GM19455 (cell line): ENCODE measurements around the gene DYNC1LI2.
"Not testable (repeated sequence)": the region's sequence is repeated elsewhere in the genome, so short reads cannot be mapped to it uniquely, and the experiment has no call there.

Experiments
- ATAC-seq: cut with Tn5 transposase; IDR thresholded peaks from one replicate; pipeline ENCODE4 v1.9.1; 2021; ENCODE audit not compliant: unreplicated experiment

Gene DYNC1LI2

DNA sequence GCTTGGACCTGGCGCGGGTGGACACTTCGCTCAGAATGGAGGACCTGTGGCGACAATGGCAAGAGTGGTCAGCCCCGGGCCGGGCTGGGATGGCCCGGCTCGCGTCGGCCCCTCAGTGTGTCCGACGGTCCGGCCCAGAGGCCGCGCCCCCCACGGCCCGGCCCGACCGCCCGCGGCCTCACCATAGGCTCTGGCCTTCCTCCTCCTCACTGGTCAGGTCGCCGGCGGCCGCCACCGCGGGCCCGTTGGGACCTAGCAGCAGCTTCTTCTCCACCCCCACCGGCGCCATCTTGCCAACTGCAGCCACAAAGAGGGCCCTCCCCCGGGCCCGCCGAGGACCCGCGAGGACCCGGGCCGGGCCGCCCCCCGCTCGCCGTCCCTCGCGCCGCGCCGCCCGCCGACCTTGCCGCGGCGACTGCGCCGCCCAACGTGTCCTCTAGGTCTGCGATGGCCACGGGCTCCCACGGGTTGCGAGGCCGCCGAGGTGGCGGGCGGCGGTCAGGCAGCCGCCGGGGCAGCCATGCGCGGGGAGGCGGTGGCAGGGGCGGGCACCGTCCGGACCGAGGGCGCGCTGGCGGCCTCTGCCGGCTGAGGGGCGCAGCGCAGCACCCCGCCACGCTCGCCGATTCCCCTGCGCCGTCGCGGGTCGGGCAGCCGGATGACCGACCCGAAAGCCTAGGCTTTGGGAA lies at the start of gene DYNC1LI2:
Gene DYNC1LI2, minus strand, starts transcription at position 307 of the 689 bp plus-strand sequence. Its CDS starts 18 bp downstream, at position 289.
- ATAC-seq = peak; percentile 92

DNA sequence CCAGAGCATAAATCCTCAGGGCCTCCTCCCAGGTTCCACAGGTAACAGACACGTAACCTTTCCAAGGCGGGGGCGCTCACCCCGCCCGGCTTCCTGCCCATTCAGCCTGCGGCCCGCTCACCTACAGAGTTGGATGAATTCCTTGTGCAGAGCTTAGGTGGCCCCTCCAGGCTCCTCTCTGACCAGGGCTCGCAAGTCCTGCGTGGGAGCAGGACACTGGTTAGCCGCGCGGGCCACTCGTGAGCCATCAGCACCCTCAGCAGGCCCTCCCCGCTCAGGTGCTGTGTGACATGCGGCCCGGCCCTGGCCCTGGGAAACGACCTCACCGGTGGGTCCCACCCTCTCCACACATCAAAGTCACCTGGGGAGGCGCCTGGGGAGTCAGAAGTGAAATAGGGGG lies 49.4 kb upstream of the DYNC1LI2 start:
- no peak for ATAC-seq

DNA sequence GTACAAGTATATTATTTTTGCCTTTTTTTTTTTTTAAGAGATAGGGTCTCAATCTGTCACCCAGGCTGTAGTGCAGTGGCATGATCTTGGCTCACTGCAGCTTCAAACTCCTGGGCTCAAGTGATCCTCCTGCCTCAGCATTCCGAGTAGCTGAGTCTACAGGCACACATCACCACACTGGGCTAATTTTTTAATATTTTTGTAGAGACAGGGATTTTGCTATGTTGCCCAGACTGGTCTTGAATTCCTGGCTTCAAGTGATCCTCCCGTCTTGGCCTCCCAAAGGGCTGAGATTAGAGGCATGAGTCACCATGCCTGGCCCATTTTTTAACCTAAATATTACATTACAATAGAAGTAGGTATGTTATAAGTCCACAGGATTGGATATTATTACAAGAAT lies 46.8 kb upstream of the DYNC1LI2 start:
- no peak for ATAC-seq

DNA sequence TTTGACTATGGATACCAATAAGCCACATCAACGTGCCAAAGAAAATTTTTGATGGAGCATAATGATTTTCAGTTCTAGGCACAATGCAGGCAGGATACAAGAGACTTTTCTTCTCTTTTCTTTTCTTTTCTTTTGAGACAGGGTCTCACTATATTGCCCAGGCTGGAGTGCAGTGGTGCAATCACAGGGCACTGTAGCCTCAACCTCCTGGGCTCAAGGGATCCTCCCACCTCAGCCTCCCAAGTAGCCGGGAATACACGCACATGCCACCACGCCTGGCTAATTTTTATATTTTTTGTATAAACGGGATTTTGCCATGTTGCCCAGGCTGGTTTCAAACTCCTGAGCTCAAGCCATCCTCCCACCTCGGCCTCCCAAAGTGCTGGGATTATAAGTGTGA lies 42.6 kb upstream of the DYNC1LI2 start:
- not testable (repeated sequence) for ATAC-seq

DNA sequence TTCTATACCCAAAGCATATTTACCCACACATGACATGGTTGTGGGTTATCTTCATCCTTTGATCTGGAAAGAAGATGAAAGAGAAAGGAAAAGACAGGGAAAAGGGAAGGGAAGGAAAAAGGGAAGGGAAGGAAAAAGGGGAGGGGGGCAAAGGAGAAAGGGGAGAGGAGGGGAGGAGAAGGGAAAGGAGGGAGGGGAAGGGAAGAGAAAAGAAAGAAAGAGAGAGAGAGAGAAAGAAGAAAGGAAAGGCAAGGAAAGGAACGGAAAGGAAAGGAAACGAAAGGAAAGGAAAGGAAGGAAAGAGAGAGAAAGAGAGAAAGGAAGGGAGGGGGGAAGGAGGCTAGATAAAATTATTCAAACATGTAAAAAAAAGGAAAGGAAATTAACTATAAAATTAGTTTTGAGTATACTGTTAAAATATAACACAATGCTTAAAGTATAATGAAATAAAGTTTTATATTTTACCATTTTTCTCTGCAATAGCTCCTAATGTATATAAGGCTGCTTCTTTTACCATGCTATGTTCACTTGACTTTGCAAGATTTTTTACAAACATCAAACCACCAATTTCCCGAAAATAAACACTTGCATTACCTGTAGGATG lies 38.8 kb upstream of the DYNC1LI2 start:
- no peak for ATAC-seq

DNA sequence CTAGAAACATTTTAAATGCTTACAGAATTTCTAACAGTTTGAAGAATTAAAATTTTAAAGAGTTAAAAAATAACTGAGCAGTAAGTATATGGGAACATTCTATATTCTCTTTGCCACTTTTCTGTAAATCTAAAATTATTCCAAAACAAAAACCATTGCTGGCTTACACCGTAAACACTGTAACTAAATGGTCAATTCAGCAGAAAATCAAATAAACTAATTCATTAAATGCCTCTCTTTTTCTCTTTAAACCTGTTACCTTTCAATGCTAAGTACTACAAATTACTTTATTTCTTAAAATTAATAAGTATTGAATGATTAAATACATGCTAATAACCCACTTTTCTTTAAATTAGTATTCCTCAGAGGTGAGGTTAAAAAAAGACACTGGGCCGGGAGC lies 36.0 kb upstream of the DYNC1LI2 start:
- no peak for ATAC-seq

DNA sequence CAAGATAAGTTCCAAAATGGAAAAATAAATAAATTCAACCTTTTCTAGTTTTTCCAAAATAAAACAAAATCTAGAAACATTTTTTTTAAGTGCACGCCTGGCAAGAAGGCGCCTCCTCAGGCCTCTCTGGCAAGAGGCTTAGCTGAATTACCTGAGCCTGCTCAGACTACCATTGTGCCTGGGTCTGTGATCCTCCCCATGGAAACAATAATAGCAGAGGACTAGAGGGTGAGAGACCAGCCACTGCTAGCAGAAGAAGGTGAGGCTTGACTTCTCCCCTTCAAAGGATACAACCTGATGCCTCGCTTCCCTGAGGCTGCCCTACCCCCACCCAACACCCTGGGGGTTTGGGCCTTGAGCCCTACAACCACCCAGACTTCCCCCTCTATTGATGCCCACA lies 35.1 kb upstream of the DYNC1LI2 start:
- ATAC-seq = no peak

DNA sequence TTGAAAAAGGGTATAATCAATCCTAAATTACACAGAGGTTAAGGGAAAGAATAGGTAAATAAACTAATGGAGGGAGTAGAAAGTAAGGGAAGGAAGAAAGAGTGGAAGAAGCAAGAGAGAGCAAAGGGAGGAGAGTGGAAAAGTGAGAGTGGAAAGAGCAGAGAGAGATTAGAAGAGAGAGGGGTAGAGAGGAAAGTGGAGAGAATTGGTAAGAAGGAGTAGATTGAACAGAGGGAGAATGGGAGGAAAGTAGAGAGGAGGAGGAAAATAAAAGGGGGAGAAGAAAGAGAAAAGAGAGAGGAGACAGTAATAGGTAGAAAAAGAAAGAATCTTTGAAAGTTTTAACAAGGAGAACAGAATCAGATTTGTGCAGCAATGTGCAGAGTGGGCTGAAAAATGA lies 25.0 kb upstream of the DYNC1LI2 start:
- ATAC-seq = no peak

DNA sequence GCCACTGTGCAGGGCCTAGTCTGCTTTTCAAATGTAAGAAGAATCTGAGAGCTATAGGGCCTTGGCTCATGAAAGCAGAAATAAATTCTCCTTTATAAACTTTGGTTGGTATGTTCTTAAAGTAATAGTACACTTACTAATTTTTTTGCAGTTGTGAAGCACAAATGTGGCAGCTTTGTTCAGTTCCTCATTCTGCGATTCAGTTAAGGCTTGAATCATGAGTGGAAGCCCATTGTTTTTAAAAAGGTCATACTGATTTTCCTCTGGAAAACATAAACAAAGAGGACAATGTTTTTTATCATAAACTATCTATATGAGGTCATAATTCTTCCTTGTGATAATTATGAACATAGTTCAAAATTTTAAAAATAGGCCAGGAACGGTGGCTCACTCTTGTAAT lies 23.6 kb upstream of the DYNC1LI2 start:
- ATAC-seq = no peak

DNA sequence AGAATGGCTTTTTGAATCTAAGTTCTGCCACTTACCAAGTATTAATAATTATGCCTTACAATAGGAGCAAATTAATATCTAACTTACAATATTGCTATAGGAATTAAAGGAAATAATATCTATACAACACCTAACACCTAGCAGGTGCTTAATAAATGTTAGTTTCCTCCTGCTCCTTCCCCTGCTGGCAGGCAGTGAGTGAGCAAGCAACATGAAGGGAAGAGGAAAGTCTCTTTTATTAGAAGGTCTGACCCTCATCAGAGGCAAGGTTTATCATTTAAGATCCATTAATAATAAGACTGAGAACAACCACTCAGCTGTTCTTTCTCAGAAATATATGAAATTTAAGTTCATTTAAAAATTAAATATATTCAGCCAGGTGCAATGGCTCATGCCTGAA lies 6.7 kb upstream of the DYNC1LI2 start:
- ATAC-seq = no peak

DNA sequence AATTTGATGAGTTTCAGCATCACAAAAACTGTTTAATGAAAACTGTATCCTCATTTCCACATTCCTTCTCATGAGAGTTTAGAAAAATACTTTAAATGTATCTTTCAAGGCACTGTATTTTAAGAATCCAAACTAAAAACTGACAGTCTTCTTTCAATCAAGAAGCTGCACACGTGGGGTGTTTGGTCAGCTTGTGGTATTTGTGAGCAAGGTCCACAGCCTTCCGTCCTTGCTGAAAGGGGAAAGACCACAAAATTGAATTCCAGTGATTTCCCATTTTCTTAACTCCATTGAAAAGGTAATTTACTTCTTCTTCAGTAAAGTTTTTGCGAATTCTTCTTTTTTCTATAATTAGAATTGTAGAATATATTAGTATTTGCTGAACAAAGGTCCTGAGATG lies 3.4 kb upstream of the DYNC1LI2 start:
- ATAC-seq = no peak

DNA sequence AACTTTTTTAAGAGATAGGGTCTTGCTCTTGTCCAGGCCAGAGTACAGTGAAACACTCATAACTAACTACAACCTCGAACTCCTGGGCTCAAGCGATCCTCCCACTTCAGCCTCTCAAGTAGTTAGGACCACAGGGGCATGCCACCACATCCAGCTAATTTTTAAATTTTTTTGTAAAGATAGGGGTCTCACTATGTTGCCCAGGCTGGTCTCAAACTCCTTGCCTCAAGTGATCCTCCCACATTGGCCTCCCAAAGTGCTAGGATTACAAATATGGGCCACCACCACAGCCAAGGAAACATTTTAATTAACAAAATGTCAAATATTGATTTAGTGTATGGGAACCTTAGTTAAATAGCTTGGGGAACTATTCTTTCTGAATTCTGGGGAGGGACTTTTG lies 2.8 kb upstream of the DYNC1LI2 start:
- ATAC-seq = no peak

DNA sequence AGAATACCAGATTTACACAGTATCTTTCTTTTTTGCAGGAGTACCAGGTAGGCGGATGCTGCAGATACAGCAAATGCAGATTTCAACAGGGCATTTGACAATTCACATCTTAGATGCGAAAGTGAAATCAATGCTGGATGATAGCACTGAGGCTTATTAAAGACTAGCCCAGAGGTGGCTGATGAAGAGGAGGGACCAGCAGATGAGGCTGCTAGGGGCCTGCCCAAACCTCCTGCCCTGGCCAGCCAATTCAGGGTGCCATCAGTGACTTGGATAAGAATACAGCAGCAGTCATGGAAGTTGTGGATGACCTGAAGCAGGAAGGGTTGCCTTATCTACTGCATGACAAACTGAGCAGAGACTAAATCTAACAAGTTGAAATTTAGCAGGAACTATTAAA lies 1.5 kb upstream of the DYNC1LI2 start:
- ATAC-seq = no peak

DNA sequence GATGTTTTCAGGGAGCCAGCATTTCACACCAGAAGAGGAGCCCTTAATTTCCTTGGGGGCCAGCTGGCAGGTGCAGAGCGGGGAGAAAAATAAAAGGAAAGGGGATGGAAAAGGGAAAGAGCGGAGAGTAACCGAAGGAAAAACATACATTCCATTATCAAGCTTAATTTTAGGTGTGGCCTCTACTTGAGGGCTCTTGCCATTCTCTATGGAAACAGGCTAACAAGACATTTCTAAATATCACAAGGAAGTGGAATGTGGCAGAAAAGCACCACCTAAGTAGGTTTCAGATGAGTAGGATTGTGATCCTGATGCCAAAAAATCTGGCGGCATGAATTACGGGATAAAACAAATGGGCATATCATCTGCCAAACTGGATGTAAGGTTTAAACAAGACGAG lies 970 bp upstream of the DYNC1LI2 start:
- no peak for ATAC-seq

DNA sequence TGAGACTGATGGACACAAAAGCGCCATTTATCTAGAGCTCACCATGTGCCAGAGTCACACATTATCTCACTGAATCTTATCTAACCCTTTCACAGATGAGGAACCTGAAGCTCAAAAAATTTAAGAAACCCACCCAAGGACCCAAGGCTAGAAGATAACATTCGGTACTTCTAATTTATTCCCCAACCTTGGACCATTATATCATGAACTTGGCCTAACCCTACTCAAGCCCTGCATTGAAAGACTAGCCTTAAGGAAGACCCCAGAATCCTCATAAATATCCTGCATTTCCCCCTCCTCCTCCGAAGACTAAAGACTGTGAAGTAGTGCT lies 548 bp upstream of the DYNC1LI2 start:
- ATAC-seq = no peak

DNA sequence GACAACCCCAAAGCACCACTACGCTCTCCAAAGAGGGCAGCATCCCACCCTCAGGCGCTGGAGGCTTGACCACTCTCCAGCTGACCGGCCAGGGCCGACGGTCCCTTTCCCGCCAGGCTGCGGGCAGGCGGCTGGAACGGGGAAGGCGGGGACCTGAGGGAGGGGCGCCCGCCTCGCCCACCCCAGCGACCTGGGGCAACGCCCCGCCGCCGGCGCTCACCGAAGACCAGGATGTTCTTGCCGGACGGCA lies 431 bp downstream of the DYNC1LI2 start:
- peak; percentile 13 for ATAC-seq

DNA sequence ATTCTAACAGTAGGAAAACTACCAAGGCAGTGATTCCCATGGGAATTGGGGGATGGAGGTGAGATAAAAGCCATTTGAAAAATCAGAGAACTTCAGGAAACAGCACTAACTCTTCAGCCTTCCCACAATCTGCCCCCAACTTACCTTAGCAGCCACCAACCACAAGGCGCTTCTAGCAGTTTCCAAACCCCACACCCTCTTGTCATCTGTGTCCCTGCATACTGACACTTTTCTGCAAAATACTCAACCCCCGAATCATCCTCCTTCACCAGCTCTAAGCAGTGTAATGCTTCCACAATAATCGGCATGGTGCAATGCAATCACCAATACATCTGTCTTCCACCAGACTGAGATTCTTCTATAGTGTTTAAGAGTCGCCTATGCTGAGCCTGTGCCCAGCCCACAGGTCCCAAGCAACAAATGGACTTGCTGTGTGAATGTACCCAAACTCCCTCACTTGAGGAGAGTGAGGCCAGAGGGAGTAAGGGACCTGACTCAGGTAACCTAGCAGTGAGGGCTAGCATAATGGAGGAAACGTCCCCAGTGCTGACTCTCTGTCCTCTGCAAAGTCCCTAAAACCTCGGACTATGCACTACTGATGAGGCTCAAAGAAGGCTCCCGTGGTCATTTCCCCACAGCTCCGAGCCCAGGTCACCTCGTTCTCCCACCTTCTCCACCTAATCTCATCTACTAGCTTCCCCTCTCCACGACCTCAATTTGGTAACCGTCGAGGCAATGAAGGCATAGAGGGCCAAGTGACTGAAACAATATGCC lies 943 bp downstream of the DYNC1LI2 start:
- ATAC-seq = no peak

DNA sequence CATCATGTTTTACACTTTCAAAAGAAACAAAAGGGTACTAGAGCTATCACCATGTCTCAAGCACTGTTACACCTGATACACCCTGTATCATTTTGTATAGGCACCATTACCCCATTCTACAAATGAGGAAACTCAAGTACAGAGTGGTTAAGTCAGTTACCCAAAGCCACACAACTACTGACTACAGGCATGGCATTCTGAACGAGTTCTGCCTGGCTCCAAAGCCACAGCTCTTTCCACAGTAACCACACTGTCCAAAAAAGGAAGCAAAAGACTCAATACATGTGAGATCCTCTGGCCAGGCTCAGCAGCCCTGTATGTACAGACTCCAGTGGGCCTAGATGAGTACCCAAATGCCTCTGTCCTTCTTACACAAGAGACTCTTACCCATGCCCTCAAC lies 4.7 kb downstream of the DYNC1LI2 start:
- ATAC-seq = no peak

DNA sequence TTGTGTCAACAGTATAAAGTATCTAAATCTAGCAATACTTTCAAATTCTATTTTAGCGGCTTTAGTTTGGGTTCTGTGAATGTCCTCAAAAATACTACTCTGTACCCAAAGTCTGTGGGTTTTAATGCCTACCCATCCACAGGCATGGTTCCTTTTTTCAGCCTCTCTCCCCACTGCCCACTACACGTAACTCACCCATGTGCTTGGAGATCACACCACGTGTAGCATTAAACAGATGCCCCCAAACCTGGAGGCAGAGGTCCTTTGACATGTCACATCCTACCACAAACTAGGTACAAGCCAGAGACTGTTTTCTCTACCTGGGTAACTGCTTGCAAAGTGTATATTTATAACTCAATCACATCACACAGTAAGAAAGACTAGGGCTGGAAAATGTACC lies 5.4 kb downstream of the DYNC1LI2 start:
- no peak for ATAC-seq

DNA sequence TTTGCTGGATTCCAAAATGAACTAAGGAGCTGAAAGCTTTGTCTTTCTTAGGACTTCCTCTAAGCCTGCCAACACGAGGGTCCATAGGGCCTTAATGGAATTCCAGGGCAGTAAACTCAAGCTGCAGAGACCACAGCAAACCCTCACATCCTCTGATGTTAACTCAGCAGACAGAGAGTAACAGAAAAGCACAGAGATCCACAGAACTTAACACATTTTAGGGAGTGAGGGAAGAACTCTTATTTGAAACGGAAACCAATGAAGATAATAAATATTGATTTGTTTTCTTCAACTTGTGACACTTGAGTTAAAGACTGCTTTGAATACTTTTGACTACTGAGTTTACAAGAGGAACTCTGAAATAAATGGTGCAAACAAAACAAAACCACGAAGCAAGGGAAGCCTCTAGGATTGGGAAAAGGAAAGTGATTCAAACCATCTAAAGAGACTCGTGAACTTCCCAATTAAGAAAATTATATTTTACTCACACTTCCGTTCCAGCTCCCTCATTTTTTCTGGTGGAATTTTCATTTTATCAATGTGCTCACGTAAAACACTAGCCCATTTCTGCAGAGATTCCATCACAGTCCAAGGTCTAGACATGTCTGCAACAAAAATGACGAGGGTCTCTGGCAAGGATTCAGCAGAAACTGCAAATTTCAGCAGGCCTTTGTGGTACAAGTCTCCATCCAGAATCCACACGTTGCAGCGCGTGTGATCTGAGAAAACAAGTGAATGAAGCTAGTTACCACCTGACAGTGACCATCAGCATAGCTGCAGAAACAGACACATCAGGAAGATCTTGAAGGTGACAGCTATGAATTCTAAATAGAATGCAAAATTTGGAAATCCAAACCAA lies 9.2 kb downstream of the DYNC1LI2 start:
- no peak for ATAC-seq

DNA sequence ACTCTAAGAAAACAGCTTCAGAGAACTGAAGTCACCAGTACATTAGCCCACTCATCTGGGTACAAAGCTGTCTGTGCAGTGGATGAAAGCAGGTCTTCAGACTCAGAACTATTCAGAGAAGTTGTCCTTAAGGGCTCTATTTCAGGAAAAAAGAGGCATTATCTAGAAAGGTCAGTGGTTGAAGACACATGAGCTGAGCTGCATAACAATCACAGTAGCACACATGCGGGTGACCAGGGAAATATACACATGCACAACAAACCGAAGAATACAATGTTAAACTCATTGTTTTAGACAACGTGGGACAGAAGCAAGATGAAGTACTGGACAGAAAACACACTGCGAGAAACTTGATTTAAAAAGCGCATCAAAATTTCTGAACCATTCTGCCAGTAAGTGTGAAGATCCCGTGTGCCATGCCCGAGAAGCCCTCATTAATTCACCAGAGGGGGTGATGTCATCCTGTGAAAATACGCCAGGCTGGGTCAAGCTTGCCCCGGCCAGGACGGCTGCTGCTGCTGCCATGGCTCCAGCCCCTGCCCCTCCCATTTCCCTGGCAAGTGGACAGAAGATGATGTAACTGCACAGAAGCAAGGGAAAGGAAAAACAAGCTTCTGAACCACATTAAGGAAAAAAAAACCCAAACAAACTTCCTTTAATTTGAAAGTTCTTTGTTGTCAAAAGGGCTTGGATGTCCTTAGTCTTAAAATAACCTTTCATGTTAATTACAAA lies 10.1 kb downstream of the DYNC1LI2 start:
- no peak for ATAC-seq
